ENCODE results near the gene AADAC. TPM values are rescaled to one million over a fixed set of nuclear protein-coding genes. Genes with fewer than 3 reads are reported as not detected.
"Not testable (repeated sequence)": the region's sequence is repeated elsewhere in the genome, so short reads cannot be mapped to it uniquely, and the experiment has no call there.

AADAC gene, protein sequence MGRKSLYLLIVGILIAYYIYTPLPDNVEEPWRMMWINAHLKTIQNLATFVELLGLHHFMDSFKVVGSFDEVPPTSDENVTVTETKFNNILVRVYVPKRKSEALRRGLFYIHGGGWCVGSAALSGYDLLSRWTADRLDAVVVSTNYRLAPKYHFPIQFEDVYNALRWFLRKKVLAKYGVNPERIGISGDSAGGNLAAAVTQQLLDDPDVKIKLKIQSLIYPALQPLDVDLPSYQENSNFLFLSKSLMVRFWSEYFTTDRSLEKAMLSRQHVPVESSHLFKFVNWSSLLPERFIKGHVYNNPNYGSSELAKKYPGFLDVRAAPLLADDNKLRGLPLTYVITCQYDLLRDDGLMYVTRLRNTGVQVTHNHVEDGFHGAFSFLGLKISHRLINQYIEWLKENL
- polyA plus RNA-seq (2013, experiment 1 of 2; ENCODE audit: insufficient read length) = not detected
- not detected for polyA plus RNA-seq (2013, experiment 2 of 2; ENCODE audit: insufficient read length)

DNA sequence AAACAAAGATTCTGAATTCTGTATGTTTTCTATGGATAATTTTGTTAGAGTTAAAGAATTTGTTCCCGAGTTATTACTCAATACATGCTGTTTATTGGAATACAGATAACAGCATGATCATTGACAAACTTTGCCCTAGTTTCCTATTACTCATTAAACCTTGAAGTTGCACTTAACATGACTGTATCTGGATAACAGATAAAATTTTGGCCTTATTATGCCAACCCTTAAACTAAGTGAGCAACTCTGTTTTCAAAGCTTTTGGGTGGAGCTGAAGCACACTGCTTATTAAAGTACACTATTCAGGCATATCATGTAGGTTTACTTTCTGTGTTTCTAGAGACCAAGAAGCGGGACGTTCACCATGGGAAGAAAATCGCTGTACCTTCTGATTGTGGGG is at the start of gene AADAC:
AADAC (plus strand) TSS at position 318 of the 400 bp plus-strand sequence; CDS start at position 365, 47 bp downstream.
- no peak for DNase-seq

DNA sequence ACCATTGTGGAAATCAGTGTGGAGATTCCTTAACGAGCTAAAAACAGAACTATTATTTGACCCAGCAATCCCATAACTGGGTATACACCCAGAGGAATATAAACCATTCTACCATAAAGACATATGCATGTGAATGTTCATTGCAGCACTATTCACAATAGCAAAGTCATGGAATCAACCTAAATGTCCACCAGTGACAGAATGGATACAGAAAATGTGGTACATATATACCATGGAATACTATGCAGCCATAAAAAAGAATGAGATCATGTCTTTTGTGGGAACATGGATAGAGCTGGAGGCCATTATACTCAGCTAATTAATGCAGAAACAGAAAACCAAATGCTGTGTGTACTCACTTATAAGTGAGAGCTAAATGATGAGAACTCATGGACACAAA is 49.2 kb upstream of the AADAC start:
- not testable (repeated sequence) for DNase-seq

DNA sequence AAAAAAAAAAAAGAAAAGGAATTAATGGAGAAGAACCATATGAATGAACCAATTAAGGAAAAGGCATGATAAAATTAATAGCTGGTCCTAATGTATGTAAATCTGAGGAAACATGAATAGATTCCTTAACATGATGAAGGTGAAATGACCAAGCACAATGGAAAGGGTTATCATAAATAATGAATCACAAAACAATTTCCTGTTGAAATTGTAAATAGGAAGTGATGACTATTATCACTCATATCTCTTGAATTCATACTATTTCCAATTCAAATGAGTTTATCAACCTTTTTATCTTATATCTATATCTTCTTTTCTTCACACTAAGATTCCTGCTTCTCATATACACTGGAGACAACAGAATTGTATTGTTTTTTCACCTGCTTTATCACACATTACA is 48.2 kb upstream of the AADAC start:
- peak; percentile 8 for DNase-seq

DNA sequence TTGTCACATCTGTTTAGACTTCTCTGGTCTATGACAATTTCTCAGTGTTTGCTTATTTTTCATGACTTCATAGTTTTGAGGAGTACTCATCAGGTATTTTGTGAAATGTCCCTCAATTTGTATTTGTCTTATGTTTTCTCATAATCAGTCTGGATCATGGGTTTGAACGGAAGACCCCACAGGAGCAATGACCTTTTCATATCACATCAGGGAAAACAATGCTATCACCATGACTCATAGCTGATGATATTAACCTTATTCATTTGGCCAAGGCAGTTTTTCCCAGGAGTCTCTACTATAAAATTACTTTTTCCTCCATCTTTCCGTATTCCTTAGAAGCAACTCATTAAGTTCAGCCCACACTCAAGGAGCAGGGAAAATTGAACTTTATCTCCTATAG is 47.5 kb upstream of the AADAC start:
- DNase-seq = peak; percentile 62

DNA sequence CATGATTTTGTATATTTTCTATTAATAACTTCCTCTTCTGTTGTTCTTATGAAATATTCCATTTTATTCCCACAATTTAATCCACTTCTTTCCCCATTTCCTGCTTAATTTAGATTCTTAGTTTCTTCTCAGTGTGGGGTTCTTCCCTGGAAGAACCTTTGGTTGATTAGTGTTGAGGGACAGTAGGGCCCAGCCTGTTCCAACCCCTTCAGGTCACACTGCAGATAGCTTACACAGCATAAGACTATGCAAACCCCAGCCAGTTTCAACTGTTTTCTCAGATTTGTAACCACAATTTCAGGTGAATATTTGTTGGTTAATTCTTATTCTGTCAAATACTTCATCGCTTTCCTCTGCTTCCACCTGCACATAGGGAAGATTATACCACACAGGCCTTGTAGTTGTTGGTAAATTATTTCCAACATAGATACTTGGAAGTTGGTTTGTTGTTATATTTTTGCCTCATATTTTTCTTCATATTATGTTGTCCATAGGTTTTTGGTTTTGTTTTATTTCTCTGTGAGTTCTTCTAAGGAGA is 45.5 kb upstream of the AADAC start:
- no peak for DNase-seq

DNA sequence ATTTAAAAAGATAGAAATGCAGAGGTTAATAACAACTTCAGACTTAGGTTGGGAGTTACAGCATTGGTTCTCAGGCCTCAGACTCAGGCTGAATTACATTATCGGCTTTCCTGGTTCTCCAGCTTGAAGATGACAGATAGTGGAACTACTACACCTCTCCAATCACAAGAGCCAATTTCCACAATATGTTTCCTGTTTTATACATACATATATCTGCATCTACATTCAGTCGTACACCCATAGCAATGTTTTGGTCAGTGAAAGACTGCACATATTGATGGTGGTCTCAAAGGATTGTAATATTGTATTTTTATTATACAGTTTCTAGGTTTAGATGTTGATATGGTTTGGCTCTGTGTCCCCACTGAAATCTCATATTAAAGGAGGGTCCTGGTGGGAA is 44.7 kb upstream of the AADAC start:
- no peak for DNase-seq

DNA sequence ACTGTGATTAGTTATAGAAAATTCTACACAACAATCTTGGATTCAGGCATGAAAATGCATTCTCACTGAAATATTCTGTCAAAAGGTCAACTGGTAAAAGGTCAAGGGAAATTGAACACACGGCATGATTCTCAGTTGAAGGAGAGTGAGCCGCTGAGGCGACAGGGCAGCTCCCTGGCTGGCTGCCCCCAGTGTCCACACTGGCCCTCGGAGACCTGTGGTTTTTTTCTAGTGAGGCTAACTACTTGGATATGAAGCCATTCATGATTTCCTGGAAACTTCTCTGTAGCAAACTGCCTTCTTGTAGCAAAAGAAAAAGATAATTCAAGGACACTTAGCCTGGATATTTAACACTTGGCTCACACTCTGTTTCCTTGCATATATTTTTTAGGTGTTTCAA is 43.0 kb upstream of the AADAC start:
- no peak for DNase-seq

DNA sequence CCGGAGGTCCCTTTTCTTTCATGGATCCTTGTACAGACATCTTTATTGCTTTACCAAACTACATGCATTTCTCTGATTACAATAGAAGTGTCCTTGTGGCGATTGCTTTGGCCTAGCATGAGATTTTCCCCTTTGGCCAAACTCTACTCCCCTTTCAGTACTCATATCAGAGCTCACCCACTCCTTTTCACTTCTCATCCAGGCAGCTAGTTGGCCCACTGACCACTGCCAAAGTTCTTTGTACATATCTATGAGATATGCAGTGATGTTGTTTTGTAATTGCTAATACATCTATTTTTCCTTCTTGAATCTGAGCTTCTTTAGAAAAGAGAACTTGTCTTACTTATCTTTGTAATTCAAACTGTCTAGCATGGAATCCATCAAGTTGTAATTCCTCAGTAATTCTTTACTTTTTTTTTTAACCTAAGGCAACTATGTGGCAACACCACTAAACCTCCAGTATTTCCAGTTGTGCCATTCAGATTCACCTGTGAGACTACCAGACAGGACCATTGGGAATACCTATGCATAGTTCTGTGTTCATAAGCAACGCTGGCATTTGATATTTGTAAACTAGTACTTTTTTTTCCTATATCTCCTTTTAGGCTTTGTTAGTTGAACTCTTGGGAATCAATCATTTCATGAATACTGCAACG is 41.0 kb upstream of the AADAC start:
- no peak for DNase-seq

DNA sequence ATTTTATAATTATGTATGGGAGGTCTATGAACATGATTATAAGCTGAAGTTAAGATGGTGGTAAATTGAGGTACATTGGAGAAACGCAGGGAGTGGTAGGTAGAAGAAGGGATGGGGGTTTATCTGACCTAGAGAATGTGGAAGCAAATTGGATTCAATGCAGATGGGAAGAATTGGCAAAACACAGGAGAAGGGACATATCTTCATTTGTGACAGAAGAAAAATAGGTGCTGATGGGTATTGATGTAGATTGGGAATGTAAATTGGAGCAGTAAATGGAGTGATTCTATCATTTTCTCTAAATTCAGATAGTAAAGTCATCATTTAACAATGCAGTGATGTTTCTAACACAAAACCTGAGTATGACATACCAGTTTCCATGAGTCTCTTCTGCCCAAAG is 39.7 kb upstream of the AADAC start:
- DNase-seq = no peak

DNA sequence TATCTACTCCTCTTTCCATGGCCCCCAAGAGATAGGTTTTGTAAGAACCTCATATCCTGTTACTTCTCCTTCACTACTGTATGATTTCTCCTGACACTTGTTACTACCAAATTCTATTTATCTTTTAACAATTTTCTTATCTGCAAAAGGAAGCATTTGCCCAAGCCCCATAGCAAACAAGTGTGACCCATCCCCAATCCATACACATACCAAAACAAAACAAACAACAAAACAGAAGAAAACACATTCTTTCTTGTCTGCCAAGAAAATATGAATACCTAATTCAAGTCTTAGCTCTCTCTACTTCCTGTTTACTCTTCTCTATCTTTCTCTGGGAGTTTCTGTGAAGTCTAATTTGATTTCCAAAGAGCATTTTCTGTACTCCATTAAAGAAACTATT is 39.0 kb upstream of the AADAC start:
- DNase-seq = no peak

DNA sequence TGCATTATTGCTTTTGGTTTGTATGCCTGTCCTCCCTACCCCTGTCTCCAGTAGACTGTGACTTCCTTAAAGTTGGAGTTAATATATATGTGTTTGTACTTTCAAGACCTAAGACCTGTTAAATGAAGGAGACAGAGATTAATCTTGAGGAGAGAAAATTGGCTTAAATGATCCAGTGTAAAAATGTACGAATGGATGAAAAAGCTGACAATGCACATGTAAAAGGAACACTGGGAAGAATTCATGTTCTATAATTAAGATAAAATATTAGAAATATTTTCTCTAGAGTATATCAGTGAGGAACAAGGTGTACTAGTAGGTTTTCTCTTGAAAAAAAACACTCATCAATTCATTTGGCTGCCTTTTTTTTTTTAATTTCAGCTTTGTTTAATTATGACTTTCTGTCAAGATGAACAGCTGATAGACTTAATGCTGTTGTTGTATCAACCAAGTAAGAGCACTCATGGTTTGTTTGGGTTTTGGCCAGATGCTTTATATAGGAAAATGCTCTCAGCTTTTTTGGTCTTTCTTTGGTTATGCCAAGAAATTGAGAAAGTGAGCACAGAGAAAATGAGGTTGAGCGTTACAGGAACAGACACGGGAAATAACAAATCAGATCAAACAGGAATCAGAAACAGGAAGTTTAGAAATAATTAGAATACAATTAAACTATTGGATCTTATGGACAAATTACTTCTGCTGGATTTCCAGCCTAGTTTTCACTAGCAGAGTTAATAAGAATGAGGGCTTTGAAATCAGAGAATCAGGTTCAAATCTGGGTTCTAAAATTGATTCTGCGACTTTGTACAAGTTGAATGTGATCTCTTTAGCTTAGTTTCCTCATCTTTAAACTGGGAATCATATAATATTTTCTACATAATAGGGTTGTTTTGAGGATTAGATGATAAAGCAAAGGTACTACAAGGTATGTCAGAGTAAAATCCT is 38.3 kb upstream of the AADAC start:
- no peak for DNase-seq

DNA sequence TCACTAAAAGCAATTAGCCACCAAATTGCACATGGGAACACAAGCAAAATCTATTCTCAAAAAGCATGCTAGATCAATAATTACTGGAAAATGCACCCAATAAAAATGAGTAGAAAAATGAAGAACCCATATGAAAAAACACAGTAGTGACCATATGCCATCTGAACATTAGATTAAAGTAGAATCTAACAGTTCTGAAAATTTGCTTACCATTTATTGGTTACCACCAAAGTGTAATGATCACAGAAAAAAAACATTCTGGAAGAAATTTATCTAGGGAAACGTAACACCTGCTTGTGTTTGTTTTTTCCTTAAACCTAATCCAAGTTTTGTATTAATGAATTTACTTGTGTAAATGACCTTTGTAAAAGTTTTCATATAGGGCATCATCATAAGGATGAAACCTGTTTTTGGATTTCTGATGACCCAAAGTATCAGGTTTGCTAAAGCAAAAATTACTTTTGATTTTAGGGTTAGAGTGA is 37.6 kb upstream of the AADAC start:
- DNase-seq = no peak

DNA sequence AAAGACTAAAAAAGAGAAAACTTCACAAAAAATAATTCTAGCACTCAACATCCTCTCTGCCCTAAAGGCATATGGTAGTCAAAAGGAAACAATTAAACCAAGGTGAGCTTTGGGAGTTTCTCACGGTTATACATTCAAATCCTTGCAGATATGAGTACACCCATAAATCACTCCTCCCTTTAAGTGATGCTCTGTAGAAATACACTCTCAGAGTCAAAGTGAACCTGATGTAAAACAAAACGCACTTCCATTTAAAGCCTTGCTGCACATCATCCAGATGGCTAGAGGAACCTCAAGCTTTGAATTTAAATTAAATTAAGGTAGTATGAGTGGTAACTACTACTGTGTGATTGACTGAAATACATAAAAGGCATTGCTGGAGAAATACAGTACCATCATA is 36.0 kb upstream of the AADAC start:
- no peak for DNase-seq

DNA sequence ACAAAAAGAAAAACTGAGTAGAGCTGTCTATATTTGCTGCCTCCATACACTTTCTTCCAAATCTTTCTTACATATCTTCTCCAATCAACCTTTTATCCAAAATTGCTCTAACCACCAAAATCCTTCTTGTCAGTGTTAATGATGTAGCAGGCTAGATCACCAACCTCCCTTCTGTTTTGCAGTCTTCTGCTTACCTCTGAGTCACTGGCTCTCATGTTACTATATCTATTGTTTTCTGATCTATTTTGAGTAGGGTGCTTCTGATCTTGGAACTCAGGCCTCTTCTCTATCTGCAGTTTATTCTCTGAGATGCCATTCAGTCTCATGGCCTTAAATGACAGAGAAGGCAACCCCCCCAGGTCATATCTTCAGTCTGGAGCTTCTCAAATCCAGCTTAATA is 26.3 kb upstream of the AADAC start:
- no peak for DNase-seq

DNA sequence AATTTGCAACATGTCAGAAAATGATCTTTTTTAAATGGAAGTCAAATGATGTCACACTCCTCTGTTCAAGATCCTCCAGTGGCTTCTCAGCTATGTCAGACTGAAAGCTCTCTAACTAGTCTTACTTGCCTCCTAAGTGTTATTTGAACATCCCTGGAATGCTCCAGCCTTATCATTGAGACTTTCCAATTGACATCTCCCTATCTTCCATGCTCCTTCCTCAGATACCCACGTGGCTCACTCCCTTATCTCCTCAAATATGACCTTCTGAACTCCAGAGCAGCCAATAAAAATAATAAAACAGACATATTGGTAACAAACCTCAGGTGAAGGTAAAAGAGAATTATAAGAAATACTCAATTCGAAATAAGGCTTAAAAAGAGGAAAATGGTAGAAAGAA is 25.5 kb upstream of the AADAC start:
- no peak for DNase-seq

DNA sequence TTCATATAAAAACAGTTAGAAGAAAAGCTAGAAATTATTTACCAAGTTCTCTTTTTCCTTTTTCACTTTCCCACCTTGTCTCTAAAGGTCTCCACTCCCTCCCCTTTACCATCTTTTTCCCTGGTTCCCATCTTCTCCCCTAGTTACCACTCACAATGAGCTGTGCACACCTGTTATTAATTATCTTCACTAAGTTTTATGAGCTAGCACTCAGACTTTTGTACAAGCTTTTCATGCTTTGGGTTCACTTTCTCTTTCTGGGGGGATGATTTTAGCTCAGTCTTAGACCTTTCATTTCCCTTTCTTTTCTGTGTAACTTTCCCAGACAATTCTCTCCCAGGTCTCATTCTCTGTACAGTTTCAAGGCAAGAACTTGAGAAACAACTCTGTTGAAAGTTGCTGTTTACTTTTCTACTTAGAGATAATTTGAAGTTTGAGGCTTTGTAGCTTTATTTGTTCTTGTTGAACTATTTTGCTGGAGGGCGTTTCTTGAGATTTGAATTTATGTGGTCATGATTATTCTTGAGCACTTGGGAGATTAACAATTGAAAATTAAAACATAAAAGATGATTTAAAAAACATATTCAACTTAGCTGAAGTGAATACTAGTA is 24.0 kb upstream of the AADAC start:
- no peak for DNase-seq

DNA sequence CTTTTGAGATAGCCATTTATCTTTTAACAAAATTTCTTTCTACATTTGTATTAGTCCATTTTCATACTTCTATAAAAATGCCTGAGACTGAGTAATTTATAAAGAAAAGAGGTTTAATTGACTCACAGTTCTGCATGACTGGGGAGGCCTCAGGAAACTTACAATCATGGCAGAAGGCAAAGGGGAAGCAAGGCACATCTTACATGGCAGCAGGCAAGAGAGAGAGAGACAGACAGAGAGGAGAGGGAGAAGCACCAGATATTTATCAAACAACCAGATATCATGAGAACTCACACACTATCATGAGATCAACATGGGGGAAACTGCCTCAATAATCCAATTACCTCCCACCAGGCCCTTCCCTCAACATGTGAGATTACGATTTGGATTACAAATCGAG is 23.2 kb upstream of the AADAC start:
- DNase-seq = not testable (repeated sequence)

DNA sequence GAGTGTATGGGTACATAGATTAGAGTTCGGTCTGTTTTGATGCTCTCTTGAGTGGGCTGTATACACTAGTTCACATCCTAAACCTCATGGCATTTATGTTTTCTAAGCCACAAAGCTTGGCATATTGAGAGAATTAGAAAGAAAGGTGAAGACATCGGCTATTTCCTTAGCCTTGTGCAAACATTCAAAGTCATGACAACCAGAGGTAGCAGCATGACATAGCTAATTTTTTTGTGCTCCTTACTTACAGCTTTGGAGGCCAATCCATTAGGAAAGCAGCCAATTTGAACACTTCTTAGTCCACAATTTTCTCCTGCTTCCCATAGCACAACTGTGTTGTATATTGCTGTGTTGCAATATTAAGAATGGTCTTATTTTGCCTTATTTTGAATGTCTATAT is 21.5 kb upstream of the AADAC start:
- DNase-seq = no peak

DNA sequence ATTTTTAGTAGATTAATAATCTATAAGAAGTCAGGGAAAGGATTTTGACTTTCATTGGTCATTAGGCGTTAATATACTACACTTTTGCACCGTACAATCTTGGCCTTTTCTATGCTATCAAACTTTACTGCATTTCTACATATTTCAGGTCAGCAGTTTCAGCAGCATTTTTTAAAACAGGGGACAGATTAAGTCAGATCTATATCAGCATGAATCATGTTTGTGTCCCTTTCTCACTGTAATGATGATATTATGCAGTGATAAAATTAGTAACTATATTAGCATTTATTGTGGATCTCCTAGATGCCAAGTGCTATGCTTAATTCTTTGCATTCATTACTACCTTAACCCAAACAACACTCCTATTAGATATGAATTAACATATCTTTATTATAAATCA is 20.3 kb upstream of the AADAC start:
- DNase-seq = no peak

DNA sequence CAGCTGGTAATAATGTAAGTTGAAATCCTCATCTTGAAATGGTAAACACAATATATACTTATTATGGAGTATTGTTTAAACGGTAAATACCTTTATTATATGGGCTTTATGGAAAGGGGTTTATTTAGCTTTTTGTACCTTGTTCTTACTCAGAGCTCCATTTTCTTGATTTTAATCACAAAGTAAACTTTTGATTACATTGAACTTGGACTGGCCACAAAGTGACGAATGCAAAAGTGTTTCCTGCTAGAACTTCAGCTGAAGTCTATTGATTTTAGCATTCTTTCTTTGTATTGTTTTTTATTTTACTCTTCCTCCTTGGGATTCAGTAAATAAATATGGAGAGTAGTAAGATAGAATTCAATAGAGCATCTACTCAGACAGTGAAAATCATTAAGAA is 19.8 kb upstream of the AADAC start:
- DNase-seq = no peak

DNA sequence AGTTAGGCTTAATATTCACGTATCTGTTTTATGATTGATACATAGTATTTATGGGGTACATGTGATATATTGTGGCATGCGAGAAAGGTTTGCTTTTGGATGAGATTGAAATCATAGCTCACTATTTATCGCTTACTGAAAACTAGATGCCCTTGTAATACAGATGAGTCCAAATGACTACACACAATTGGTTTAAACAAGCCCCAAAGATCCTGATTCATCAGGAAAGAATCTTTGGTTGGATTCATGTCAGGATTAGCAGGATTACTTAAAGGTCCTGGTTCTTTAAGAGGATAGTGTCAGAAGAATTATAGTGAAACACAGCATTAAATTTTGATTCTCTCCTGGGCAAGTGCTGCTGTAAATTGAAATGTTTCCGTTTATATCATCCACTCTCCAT is 18.6 kb upstream of the AADAC start:
- DNase-seq = peak; percentile 80

DNA sequence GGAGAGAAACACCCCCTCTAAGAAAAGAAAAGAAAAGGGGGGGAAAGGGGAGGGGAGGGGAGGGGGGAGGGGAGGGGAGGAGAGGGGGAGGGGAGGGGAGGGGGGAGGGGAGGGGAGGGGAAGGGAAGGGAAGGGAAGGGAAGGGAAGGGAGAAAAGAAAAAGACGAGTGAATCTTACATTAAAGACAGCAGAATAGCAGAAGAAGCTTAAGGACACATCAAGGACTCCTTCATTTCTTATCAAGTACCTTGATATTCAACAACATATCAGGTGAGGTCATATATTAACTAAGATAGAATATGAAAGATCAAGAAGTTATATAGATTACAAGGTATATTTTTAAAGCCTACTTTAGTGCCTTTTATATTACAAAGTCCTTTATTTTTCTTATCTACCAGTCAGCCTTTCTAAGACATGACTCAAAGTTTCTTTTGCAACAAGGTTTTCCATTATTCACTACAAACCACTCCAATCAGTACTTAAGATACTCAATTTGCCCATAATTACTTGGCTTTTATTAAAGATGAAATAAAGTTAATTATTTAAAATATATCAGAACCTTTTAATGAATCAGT is 17.7 kb upstream of the AADAC start:
- peak; percentile 13 for DNase-seq

All from fibroblast of skin of back (primary cell).